Fibroblast of mammary gland (primary cell): ENCODE measurements around the gene OOSP1.
A peak's percentile ranks its signal among the peaks of the same experiment; 100 is the strongest.
"Not testable (repeated sequence)": the region's sequence is repeated elsewhere in the genome, so short reads cannot be mapped to it uniquely, and the experiment has no call there.

Experiments used
- DNase-seq: peaks from one replicate; pipeline ENCODE4 v3.0.0-alpha.2; 2010; ENCODE audit warnings: low read depth
- H3K4me3 ChIP-seq: 2 replicates; pipeline ENCODE4 v1.5.1; 2011; ENCODE audit warnings: low read depth, mild to moderate bottlenecking, low read length, moderate library complexity; ENCODE audit not compliant: control insufficient read depth
- TF ChIP-seq, protein P1 (sequence below): conservative IDR thresholded peaks from 2 replicates; pipeline ENCODE4 v1.5.1; 2011; ENCODE audit warnings: low read depth, low read length, inconsistent platforms; ENCODE audit not compliant: control insufficient read depth, insufficient read depth

Gene OOSP1

GRCh38 chr11:59900366-59901126 lies 37.7 kb upstream of the OOSP1 start:
- TF ChIP-seq, protein P1, sequence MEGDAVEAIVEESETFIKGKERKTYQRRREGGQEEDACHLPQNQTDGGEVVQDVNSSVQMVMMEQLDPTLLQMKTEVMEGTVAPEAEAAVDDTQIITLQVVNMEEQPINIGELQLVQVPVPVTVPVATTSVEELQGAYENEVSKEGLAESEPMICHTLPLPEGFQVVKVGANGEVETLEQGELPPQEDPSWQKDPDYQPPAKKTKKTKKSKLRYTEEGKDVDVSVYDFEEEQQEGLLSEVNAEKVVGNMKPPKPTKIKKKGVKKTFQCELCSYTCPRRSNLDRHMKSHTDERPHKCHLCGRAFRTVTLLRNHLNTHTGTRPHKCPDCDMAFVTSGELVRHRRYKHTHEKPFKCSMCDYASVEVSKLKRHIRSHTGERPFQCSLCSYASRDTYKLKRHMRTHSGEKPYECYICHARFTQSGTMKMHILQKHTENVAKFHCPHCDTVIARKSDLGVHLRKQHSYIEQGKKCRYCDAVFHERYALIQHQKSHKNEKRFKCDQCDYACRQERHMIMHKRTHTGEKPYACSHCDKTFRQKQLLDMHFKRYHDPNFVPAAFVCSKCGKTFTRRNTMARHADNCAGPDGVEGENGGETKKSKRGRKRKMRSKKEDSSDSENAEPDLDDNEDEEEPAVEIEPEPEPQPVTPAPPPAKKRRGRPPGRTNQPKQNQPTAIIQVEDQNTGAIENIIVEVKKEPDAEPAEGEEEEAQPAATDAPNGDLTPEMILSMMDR, result no peak
- no peak overlapping the region for H3K4me3 ChIP-seq
- DNase-seq, result no peak

- TF ChIP-seq, protein P1, result no peak
- peak; percentile 10 for DNase-seq
- H3K4me3 ChIP-seq, result no peak overlapping the region
These were observed 36.9 kb upstream of the OOSP1 start for GRCh38 chr11:59901306-59901705.

- H3K4me3 ChIP-seq, DNase-seq: not testable (repeated sequence)
These were observed 34.7 kb upstream of the OOSP1 start for GRCh38 chr11:59903569-59903968.

DNA sequence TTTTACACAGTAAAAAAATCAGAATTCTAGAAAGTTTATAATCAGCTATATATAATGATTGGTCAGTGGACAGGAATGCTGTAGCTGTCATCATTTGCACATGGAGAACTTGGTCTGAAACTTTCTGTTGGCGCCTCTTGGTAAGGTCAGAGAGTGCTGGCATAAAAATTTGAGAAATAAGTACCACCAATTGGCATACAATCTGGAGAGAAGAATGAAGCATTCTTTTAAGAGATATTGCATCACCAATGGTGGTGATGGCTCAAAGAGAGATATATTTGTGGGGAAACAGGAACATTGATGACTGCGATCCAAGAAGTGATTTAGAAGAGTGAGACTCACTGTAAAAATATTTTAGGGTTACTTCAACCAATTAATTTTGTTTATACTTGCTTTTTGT lies 19.8 kb upstream of the OOSP1 start:
- TF ChIP-seq, protein P1, result no peak
- peak; percentile 15 for DNase-seq
- H3K4me3 ChIP-seq, result no peak overlapping the region

GRCh38 chr11:59918987-59919589 lies 19.1 kb upstream of the OOSP1 start:
- TF ChIP-seq, protein P1, result peak; percentile 29
- no peak overlapping the region for H3K4me3 ChIP-seq
- DNase-seq, result peak; percentile 23

DNA sequence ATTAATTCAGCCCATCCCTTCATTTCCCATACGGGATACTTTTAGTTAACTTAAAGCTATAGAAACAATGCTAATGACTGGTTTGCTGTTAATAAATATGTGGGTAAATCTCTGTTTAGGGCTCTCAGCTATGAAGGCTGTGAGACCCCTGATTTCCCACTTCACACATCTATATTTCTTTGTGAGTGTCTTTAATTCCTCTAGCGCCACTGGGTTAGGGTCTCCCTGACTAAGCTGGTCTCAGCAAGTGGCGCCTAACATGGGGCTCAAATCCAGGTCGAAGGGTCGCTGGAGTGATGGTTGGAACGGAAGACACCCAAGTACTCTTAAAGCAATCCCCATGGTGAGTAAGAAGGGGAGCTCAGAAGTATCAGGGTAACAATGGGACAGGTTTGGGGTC lies 14.4 kb upstream of the OOSP1 start:
- no peak for DNase-seq
- TF ChIP-seq, protein P1, result no peak
- H3K4me3 ChIP-seq, result no peak overlapping the region

- no peak for DNase-seq
- TF ChIP-seq, protein P1, result no peak
- H3K4me3 ChIP-seq, result no peak overlapping the region
These were observed 6.5 kb upstream of the OOSP1 start for GRCh38 chr11:59931688-59932087.
